IMR-90 (cell line): Measurements from ENCODE around the gene ACVR1B. TPM values are rescaled to one million over a fixed set of nuclear protein-coding genes. Genes with fewer than 3 reads are reported as not detected.

Experiments used
- ATAC-seq: fragments of 200-7000 bp; cut with Tn5 transposase; 2 replicates; pipeline ENCODE4 v1.9.1; 2020; ENCODE audit warnings: low read depth, mild to moderate bottlenecking, moderate library complexity
- BruUV-seq: library from RNA; stranded (reverse); fragments of 400-500 nt; replicated peaks from 2 replicates; lab custom pipeline; 2021; lab: Mats Ljungman, UMichigan
- CTCF ChIA-PET: fragments of 300-600 bp; formaldehyde crosslinking; extraction: SDS; loops from one replicate; lab custom pipeline; 2021; ENCODE audit warnings: antibody characterized with exemption; lab: Yijun Ruan, JAX
- POLR2A ChIA-PET: fragments of 300-600 bp; sonication (Branson Sonifier 250); formaldehyde crosslinking; loops from one replicate; lab custom pipeline; 2022; ENCODE audit warnings: antibody characterized with exemption; ENCODE audit not compliant: unreplicated experiment; lab: Charles Lee
- DNase-seq: peaks from one replicate; pipeline ENCODE4 v3.0.0; 2013
- H2AFZ ChIP-seq: replicated peaks from 2 replicates; pipeline ENCODE3; 2013; ENCODE audit warnings: low read length, mild to moderate bottlenecking; ENCODE audit not compliant: poor library complexity
- H2AK5ac ChIP-seq: 2 replicates; pipeline ENCODE4 v1.6.1; 2013; ENCODE audit warnings: low read depth, low read length, inconsistent platforms
- H2AK9ac ChIP-seq: replicated peaks from 2 replicates; pipeline ENCODE3; 2013; ENCODE audit warnings: mild to moderate bottlenecking, low read depth, low read length, moderate library complexity; ENCODE audit not compliant: poor library complexity
- H2BK120ac ChIP-seq: 2 replicates; pipeline ENCODE4 v1.6.1; 2013; ENCODE audit warnings: low read depth, low read length, inconsistent platforms
- H2BK15ac ChIP-seq: 3 replicates; pipeline ENCODE4 v1.6.1; 2013; ENCODE audit warnings: low read depth, low read length, inconsistent platforms
- H2BK20ac ChIP-seq: 2 replicates; pipeline ENCODE4 v1.6.1; 2013; ENCODE audit warnings: low read depth, mild to moderate bottlenecking, inconsistent platforms, low read length, moderate library complexity
- H2BK5ac ChIP-seq: 2 replicates; pipeline ENCODE4 v1.6.1; 2013; ENCODE audit warnings: mild to moderate bottlenecking, low read depth, low read length, inconsistent platforms; ENCODE audit not compliant: poor library complexity, severe bottlenecking
- H3K14ac ChIP-seq: replicated peaks from 2 replicates; pipeline ENCODE4 v1.6.1; 2013; ENCODE audit warnings: low read depth, low read length, inconsistent platforms
- H3K18ac ChIP-seq: 2 replicates; pipeline ENCODE4 v1.6.1; 2013; ENCODE audit warnings: low read depth, low read length, control low read depth
- H3K23ac ChIP-seq: 2 replicates; pipeline ENCODE4 v1.6.1; 2013; ENCODE audit warnings: low read depth, low read length, inconsistent platforms
- H3K27ac ChIP-seq: 2 replicates; pipeline ENCODE4 v1.5.1; 2013; ENCODE audit warnings: mild to moderate bottlenecking, control low read depth, low read length; ENCODE audit not compliant: insufficient read depth
- H3K27me3 ChIP-seq: 2 replicates; pipeline ENCODE4 v1.6.1; 2013; ENCODE audit warnings: low read length; ENCODE audit not compliant: control insufficient read depth, insufficient read depth
- H3K36me3 ChIP-seq: 2 replicates; pipeline ENCODE4 v1.6.1; 2013; ENCODE audit warnings: low read length, mixed read lengths; ENCODE audit not compliant: control insufficient read depth, insufficient read depth
- H3K4ac ChIP-seq: 2 replicates; pipeline ENCODE4 v1.6.1; 2013; ENCODE audit warnings: low read depth, low read length, inconsistent platforms
- H3K4me1 ChIP-seq: 2 replicates; pipeline ENCODE4 v1.6.1; 2013; ENCODE audit warnings: low read length, mixed read lengths; ENCODE audit not compliant: control insufficient read depth, insufficient read depth
- H3K4me2 ChIP-seq: 2 replicates; pipeline ENCODE4 v1.6.1; 2013; ENCODE audit warnings: low read depth, mild to moderate bottlenecking, control low read depth, low read length, moderate library complexity
- H3K4me3 ChIP-seq: 2 replicates; pipeline ENCODE4 v1.5.1; 2013; ENCODE audit warnings: low read depth, mild to moderate bottlenecking, control low read depth, low read length, moderate library complexity; ENCODE audit not compliant: insufficient read depth
- H3K56ac ChIP-seq: 2 replicates; pipeline ENCODE4 v1.6.1; 2013; ENCODE audit warnings: low read length, inconsistent platforms; ENCODE audit not compliant: insufficient read depth; ENCODE audit errors: extremely low read depth
- H3K79me1 ChIP-seq, 2 experiments: 2 replicates each; pipeline ENCODE4 v1.6.1; 2013; ENCODE audit warnings: low read length in 2 of 2, inconsistent platforms in 1 of 2, low read depth in 1 of 2
- H3K9ac ChIP-seq: 2 replicates; pipeline ENCODE4 v1.6.1; 2013; ENCODE audit warnings: low read depth, low read length, control low read depth
- H3K9me1 ChIP-seq: 2 replicates; pipeline ENCODE4 v1.6.1; 2013; ENCODE audit warnings: low read length, inconsistent platforms; ENCODE audit not compliant: insufficient read depth
- H3K9me3 ChIP-seq: 2 replicates; pipeline ENCODE4 v1.6.1; 2013; ENCODE audit warnings: low read length; ENCODE audit not compliant: control insufficient read depth, insufficient read depth
- H4K20me1 ChIP-seq: 2 replicates; pipeline ENCODE4 v1.6.1; 2013; ENCODE audit warnings: low read length, inconsistent platforms; ENCODE audit not compliant: insufficient read depth
- H4K5ac ChIP-seq: 2 replicates; pipeline ENCODE4 v1.6.1; 2013; ENCODE audit warnings: mild to moderate bottlenecking, low read depth, low read length, control low read depth
- H4K8ac ChIP-seq, 2 experiments: 2 replicates each; pipeline ENCODE4 v1.6.1; 2013; ENCODE audit warnings: low read depth in 2 of 2, low read length in 2 of 2, control low read depth in 1 of 2, inconsistent platforms in 1 of 2
- H4K91ac ChIP-seq: 2 replicates; pipeline ENCODE4 v1.6.1; 2013; ENCODE audit warnings: low read depth, low read length, inconsistent platforms; ENCODE audit not compliant: insufficient read depth
- CHD1 ChIP-seq: IDR thresholded peaks from 2 replicates; pipeline ENCODE4 v1.6.1; 2012; ENCODE audit warnings: low read depth, low read length, improper control_type of control experiment
- CTCF ChIP-seq: conservative IDR thresholded peaks from 2 replicates; pipeline ENCODE4 v1.5.1; 2012; ENCODE audit warnings: mild to moderate bottlenecking, low read depth, low read length, improper control_type of control experiment
- FOS ChIP-seq: fragments of 150-350 bp; IDR thresholded peaks from 2 replicates; pipeline ENCODE4 v1.6.1; 2016; ENCODE audit warnings: low read depth, low read length
- MAFK ChIP-seq: IDR thresholded peaks from 2 replicates; pipeline ENCODE4 v1.6.1; 2012; ENCODE audit warnings: low read depth, low read length, improper control_type of control experiment
- MAZ ChIP-seq: IDR thresholded peaks from 2 replicates; pipeline ENCODE4 v1.6.1; 2012; ENCODE audit warnings: low read depth, mild to moderate bottlenecking, low read length, improper control_type of control experiment, moderate library complexity, borderline replicate concordance
- NFE2L2 ChIP-seq: fragments of 150-350 bp; IDR thresholded peaks from 2 replicates; pipeline ENCODE4 v1.6.1; 2016; ENCODE audit warnings: low read depth, mild to moderate bottlenecking, low read length
- SMC3 ChIP-seq: fragments of 150-350 bp; IDR thresholded peaks from 2 replicates; pipeline ENCODE4 v1.6.1; 2016; ENCODE audit warnings: low read depth, mild to moderate bottlenecking, antibody characterized with exemption, low read length, moderate library complexity
- USF2 ChIP-seq: fragments of 150-350 bp; IDR thresholded peaks from 2 replicates; pipeline ENCODE4 v1.6.1; 2017; ENCODE audit warnings: mild to moderate bottlenecking, antibody characterized with exemption, low read length, low read depth
- WGBS, 2 experiments: methylation state at CpG; one replicate each; pipeline versions ENCODE4 v1.1.5 to v1.1.7; 2013; ENCODE audit warnings: missing lambda C conversion rate in 2 of 2; ENCODE audit not compliant: insufficient read length in 1 of 2; ENCODE audit errors: extremely low coverage in 2 of 2; 5-methylcytosine and 5-hydroxymethylcytosine counted together
- dilution Hi-C: fragments of 300-500 bp; cut with HindIII; formaldehyde crosslinking; loops from one replicate; pipeline ENCODE4 v1.14.3; 2018; ENCODE audit warnings: low sequenced_read_pairs; ENCODE audit not compliant: unreplicated experiment
- in situ Hi-C: fragments of 300-500 bp; cut with MboI; formaldehyde crosslinking; loops from 3 replicates; pipeline ENCODE4 v1.14.3; 2019; ENCODE audit warnings: low sequenced_read_pairs, inconsistent platforms, mixed read lengths
- intact Hi-C: fragments of 100-400 bp; cut with micrococcal nuclease; formaldehyde crosslinking; loops from 2 replicates; pipeline ENCODE4 v1.10.0; 2022
- polyA plus RNA-seq, 3 experiments: library from polyadenylated mRNA; depleted of rRNA; stranded (reverse); fragments of >200 nt; gene quantifications; 2 replicates each; pipeline ENCODE4 v1.2.3, GENCODE V29; 2012; ENCODE audit warnings: low replicate concordance in 1 of 3
- total RNA-seq: library from RNA; depleted of rRNA; stranded (reverse); fragments of >200 nt; gene quantifications from 2 replicates; pipeline ENCODE4 v1.2.3, GENCODE V29; 2012

Gene ACVR1B
- total and polyA plus RNA-seq, 2 of the 4 experiments (the other 2 are of a cell fraction), result 5.7 to 13.6 TPM

GRCh38 chr12:52018433-52019112, 67.1 kb downstream of the ACVR1B start (continued):
- TF ChIP-seq CHD1, result no peak

- no peak overlapping the region for H2BK5ac ChIP-seq
- H2AK9ac ChIP-seq, result no peak overlapping the region
- no peak overlapping the region for H4K91ac ChIP-seq
- no peaks in the 10 kb centered on the region for H3K9me1 ChIP-seq
- no peaks in the 10 kb centered on the region for H4K20me1 ChIP-seq
- H2BK20ac ChIP-seq, result no peak overlapping the region
- intact Hi-C loops, result no loop called here
- no peak overlapping the region for H3K4me3 ChIP-seq
- no TSS peak for BruUV-seq
- H3K9ac ChIP-seq, result no peak overlapping the region
- no peak overlapping the region for H3K14ac ChIP-seq
- no peak overlapping the region for H4K8ac ChIP-seq
- H2BK120ac ChIP-seq, result no peak overlapping the region
- dilution Hi-C loops, result no loop called here
- no peak overlapping the region for H3K4me2 ChIP-seq
- peaks cover 12% of the 10 kb centered on the region; the same call in 1 of the 2 replicates for H3K36me3 ChIP-seq
- TF ChIP-seq NFE2L2, result no peak
- TF ChIP-seq FOS, result no peak
- TF ChIP-seq MAFK, result no peak
- no peak for TF ChIP-seq USF2
- no peak for TF ChIP-seq MAZ
- no peak for TF ChIP-seq SMC3
- TF ChIP-seq CTCF, result no peak
- H4K5ac ChIP-seq, result no peak overlapping the region
- peaks cover 5% of the 10 kb centered on the region; the same call in 1 of the 2 replicates for H3K4me1 ChIP-seq
- ATAC-seq (no peak), DNase-seq (no peak)
- H3K27me3 ChIP-seq, result no peaks in the 10 kb centered on the region
- H2BK15ac ChIP-seq, result no peak overlapping the region
- in situ Hi-C loops, result no loop called here
- H3K23ac ChIP-seq, result no peak overlapping the region
- H3K4ac ChIP-seq, result no peak overlapping the region
- no peak overlapping the region for H2AK5ac ChIP-seq
- ChIA-PET CTCF (interaction anchor here (0.8 to 8.6 kb wide), 3 partner anchors 9 to 26 kb away, joined by 3 to 128 read pairs (median 23); partner anchors contain the start of gene TAMALIN), POLR2A (interaction anchor here (0.5 kb wide), 1 partner anchor 45 kb away, joined by 3 read pairs; no protein-coding TSS in a partner anchor)
- 83% methylated on average over 4 of the region's 13 CpGs; no CpG with 5 or more reads in 1 of the 2 experiments for WGBS, 2 experiments
- no peak overlapping the region for H2AFZ ChIP-seq
- H3K79me1 ChIP-seq, result peaks cover 0 to 3% of the 10 kb centered on the region in 2 experiments; a peak in 1 of 4 replicates
- H3K27ac ChIP-seq, result no peak overlapping the region
- H3K9me3 ChIP-seq, result no peaks in the 10 kb centered on the region
- no peak overlapping the region for H3K18ac ChIP-seq
- no peak overlapping the region for H3K56ac ChIP-seq
Measured at GRCh38 chr12:52019113-52019770, 67.7 kb downstream of the ACVR1B start.
